H54 (cell line): ENCODE data around the gene SP6.

Source experiments
- DNase-seq: peaks from one replicate; pipeline ENCODE4 v3.0.0; 2011; ENCODE audit warnings: low spot score, mixed read lengths; ENCODE audit not compliant: insufficient read length
- FAIRE-seq: peaks from 3 replicates; lab custom pipeline; 2011; peaks lifted over from hg19 to GRCh38; lab: Jason Lieb, UNC
- POLR2A ChIP-seq: IDR thresholded peaks from 2 replicates; pipeline ENCODE4 v1.6.1; 2011; ENCODE audit warnings: low read depth, mild to moderate bottlenecking, low read length

The SP6 gene

GRCh38 chr17:47812146-47812920 lies 38.6 kb downstream of the SP6 start:
- FAIRE-seq (no peak), DNase-seq (no peak)
- no peak for TF ChIP-seq POLR2A

DNA sequence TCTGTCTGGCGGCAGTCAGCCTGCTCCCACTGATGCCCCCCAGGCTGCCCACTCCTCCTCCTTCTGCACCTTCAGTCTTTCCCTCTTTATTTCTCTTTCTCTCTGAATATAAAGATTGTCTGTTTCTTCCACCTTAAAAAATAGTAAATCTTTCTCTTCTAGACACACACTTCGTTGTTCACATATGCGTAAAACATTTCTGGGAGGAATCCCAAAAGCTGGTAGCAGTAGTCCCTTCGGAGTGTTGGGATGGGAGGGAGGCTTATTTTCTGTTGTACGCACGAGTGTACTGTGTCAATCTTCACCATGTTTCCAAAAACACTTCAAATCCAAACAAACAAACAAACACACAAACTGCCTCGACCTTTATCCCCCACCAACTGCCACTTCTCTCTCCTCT lies 39.3 kb downstream of the SP6 start:
- FAIRE-seq: no peak
- no peak for DNase-seq
- no peak for TF ChIP-seq POLR2A

- FAIRE-seq (no peak), DNase-seq (no peak)
- TF ChIP-seq POLR2A: no peak
Observed at GRCh38 chr17:47810901-47811635, 39.9 kb downstream of the SP6 start.

DNA sequence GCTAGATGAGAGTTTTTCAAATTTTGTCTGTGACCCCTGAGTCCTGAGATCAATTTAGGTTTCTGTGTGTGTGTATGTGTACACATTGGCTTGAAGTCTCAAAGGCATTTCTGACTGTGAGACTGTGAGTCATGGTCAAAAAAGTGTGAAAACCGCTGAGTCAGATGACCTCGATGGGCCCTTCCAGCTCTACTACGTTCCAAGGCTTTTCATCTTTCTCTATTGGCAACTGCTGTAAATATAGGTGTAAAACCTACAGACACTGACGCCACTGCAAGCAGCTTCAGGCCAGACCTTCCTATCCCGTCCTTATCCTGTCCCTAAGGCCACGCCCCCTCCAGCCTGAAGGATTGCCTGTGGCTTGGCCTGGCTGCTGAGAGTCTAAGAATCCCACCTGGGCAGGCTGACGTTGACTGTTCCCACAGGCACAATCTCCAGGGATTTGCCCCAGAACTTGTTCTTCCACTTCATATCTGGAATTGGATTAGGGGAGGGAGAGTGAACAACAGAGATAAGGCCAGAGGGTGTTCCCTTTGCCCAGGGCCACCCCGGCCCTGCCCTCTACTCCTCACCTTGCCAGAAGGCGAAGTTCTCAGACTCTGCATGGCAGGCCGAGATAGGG lies 40.7 kb downstream of the SP6 start:
- DNase-seq: peak; percentile 93
- FAIRE-seq: peak; percentile 85

GRCh38 chr17:47808830-47809480 lies 42.0 kb downstream of the SP6 start:
- FAIRE-seq: no peak
- DNase-seq: no peak
- TF ChIP-seq POLR2A: no peak

More for the DNA sequence above, 40.7 kb downstream of the SP6 start:
- no peak for TF ChIP-seq POLR2A

GRCh38 chr17:47808036-47808829 lies 42.7 kb downstream of the SP6 start:
- no peak for TF ChIP-seq POLR2A
- DNase-seq: no peak
- no peak for FAIRE-seq

DNA sequence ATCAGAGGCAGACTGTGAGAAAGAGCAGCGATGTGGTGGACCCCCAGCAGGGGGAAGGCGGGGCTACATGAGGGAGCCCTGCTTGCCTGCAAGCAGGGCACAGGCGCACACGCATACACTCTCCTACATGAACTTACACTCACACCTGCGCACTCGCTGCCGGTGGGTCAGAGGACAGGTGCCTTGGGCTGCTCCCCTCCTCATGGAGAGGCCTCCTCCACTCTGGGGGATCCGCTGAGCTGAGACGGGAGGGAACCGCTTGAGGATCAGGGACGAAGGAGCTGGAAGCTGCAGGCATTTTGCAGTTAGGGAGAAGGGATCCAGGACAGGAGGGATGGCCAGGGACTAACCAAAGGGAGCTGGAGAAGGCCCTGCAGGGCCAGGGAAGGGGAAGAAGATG lies 43.5 kb downstream of the SP6 start:
- DNase-seq (no peak), FAIRE-seq (no peak)
- no peak for TF ChIP-seq POLR2A

- DNase-seq (no peak), FAIRE-seq (no peak)
Observed at GRCh38 chr17:47806913-47807255, 44.1 kb downstream of the SP6 start.

GRCh38 chr17:47806026-47806912 lies 44.7 kb downstream of the SP6 start:
- DNase-seq (no peak), FAIRE-seq (no peak)
- TF ChIP-seq POLR2A: no peak

More at GRCh38 chr17:47806913-47807255, 44.1 kb downstream of the SP6 start:
- no peak for TF ChIP-seq POLR2A

- DNase-seq: no peak
- no peak for TF ChIP-seq POLR2A
- no peak for FAIRE-seq
Observed at GRCh38 chr17:47804461-47804860, 46.5 kb downstream of the SP6 start.

DNA sequence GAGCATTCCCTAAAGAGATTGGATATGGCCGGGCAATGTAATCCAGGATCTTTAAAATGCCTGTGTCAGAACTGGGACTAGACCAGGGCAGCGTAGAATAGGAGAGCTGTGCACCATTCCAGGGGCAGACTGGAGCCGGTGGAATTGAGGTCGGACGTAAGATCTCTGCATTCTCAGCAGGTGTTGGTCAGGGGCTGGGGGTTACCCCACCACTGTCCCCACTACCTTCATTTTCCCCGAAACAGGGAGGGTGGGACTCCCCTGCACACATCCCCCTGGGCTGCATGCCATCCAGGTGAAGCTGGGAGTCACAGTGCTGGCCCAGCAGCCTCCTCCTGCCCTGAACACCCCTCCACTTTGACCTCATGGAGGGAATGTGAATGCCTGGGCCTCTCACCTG lies 47.2 kb downstream of the SP6 start:
- FAIRE-seq (no peak), DNase-seq (no peak)
- TF ChIP-seq POLR2A: no peak

- DNase-seq (no peak), FAIRE-seq (no peak)
- no peak for TF ChIP-seq POLR2A
Observed at GRCh38 chr17:47803201-47803600, 47.8 kb downstream of the SP6 start.
